A673 (cell line): Measurements from ENCODE around the gene HMG20B. TPM values are rescaled to one million over a fixed set of nuclear protein-coding genes. Genes with fewer than 3 reads are reported as not detected.

ENCODE experiments used
- BruUV-seq: library from RNA; stranded (reverse); fragments of 400-500 nt; replicated peaks from 2 replicates; lab custom pipeline; 2021; lab: Mats Ljungman, UMichigan
- CTCF ChIA-PET: fragments of 300-600 bp; sonication (Branson Sonifier 250); formaldehyde crosslinking; loops from one replicate; lab custom pipeline; 2022; ENCODE audit warnings: antibody characterized with exemption; lab: Charles Lee
- POLR2A ChIA-PET: fragments of 300-600 bp; sonication (Branson Sonifier 250); formaldehyde crosslinking; loops from one replicate; lab custom pipeline; 2022; ENCODE audit warnings: antibody characterized with exemption; ENCODE audit not compliant: low non-redundant PET; lab: Charles Lee
- DNase-seq: peaks from one replicate; pipeline ENCODE4 v3.0.0-alpha.2; 2015; ENCODE audit warnings: low spot score
- H3K27ac ChIP-seq: fragments of 200-600 bp; sonication (generic); 2 replicates; pipeline ENCODE4 v1.5.1; 2016; ENCODE audit warnings: mixed run types, low read depth, mild to moderate bottlenecking, mixed read lengths, antibody characterized with exemption, low read length; ENCODE audit not compliant: poor library complexity, severe bottlenecking
- H3K27me3 ChIP-seq: fragments of 200-600 bp; sonication (generic); replicated peaks from 2 replicates; pipeline ENCODE4 v1.6.1; 2017; ENCODE audit warnings: mixed run types, low read depth, mild to moderate bottlenecking, mixed read lengths, antibody characterized with exemption, low read length; ENCODE audit not compliant: insufficient read depth, poor library complexity
- H3K36me3 ChIP-seq: fragments of 200-600 bp; sonication (generic); 2 replicates; pipeline ENCODE4 v1.6.1; 2016; ENCODE audit warnings: mixed run types, mild to moderate bottlenecking, mixed read lengths, antibody characterized with exemption, low read length; ENCODE audit not compliant: insufficient read depth, poor library complexity, severe bottlenecking
- H3K4me1 ChIP-seq: fragments of 200-600 bp; sonication (generic); 2 replicates; pipeline ENCODE4 v1.6.1; 2017; ENCODE audit warnings: mixed run types, mild to moderate bottlenecking, mixed read lengths, antibody characterized with exemption, low read length; ENCODE audit not compliant: insufficient read depth, poor library complexity, severe bottlenecking
- H3K4me3 ChIP-seq: fragments of 200-600 bp; sonication (generic); 2 replicates; pipeline ENCODE4 v1.5.1; 2016; ENCODE audit warnings: low read depth, mixed run types, mild to moderate bottlenecking, mixed read lengths, low read length; ENCODE audit not compliant: poor library complexity, severe bottlenecking
- H3K9me3 ChIP-seq: fragments of 200-600 bp; sonication (generic); 2 replicates; pipeline ENCODE4 v1.6.1; 2016; ENCODE audit warnings: mixed run types, low read depth, mild to moderate bottlenecking, mixed read lengths, antibody characterized with exemption, low read length; ENCODE audit not compliant: poor library complexity, severe bottlenecking
- CTCF ChIP-seq: fragments of 300-800, 200-600 bp; sonication (generic); conservative IDR thresholded peaks from 2 replicates; pipeline ENCODE4 v1.5.1; 2017; ENCODE audit warnings: low read depth, mild to moderate bottlenecking, antibody characterized with exemption, low read length, moderate library complexity, mixed read lengths
- EZH2 ChIP-seq: fragments of 200-600 bp; sonication (generic); IDR thresholded peaks from 2 replicates; pipeline ENCODE4 v1.6.1; 2017; ENCODE audit warnings: borderline replicate concordance, low read depth, mild to moderate bottlenecking, mixed read lengths, antibody characterized with exemption, low read length; ENCODE audit not compliant: poor library complexity, severe bottlenecking
- intact Hi-C: fragments of 100-400 bp; cut with micrococcal nuclease; formaldehyde crosslinking; loops from one replicate; pipeline ENCODE4 v1.10.0; 2022; ENCODE audit not compliant: unreplicated experiment
- total RNA-seq: library from RNA; stranded (reverse); gene quantifications from 2 replicates; pipeline ENCODE4 v1.2.3, GENCODE V29; 2021

Gene HMG20B
- total RNA-seq, 1 experiment from 2014 or later = 53.9 TPM

GRCh38 chr19:3614858-3615505, 42.2 kb downstream of the HMG20B start:
- DNase-seq = no peak
- no peak overlapping the region for H3K4me3 ChIP-seq
- ChIA-PET POLR2A (no interaction called here), CTCF (no interaction called here)
- H3K4me1 ChIP-seq = no peaks in the 10 kb centered on the region
- H3K27me3 ChIP-seq = no peaks in the 10 kb centered on the region
- no TSS peak for BruUV-seq
- peaks cover 8% of the 10 kb centered on the region for H3K36me3 ChIP-seq
- H3K9me3 ChIP-seq = no peaks in the 10 kb centered on the region
- intact Hi-C loops = loop anchor here (5.0 kb wide), 1 partner anchor 288 kb away; no protein-coding TSS in a partner anchor
- no peak overlapping the region for H3K27ac ChIP-seq
- TF ChIP-seq EZH2 (no peak), CTCF (no peak)

GRCh38 chr19:3615524-3616135, 42.9 kb downstream of the HMG20B start:
- no peaks in the 10 kb centered on the region for H3K27me3 ChIP-seq
- ChIA-PET CTCF (no interaction called here), POLR2A (no interaction called here)
- no peak overlapping the region for H3K27ac ChIP-seq
- DNase-seq = no peak
- intact Hi-C loops = loop anchor here (5.0 kb wide), 1 partner anchor 288 kb away; no protein-coding TSS in a partner anchor
- no peak overlapping the region for H3K4me3 ChIP-seq
- H3K9me3 ChIP-seq = no peaks in the 10 kb centered on the region
- H3K4me1 ChIP-seq = no peaks in the 10 kb centered on the region
- no peak for TF ChIP-seq CTCF
- TF ChIP-seq EZH2 = no peak
- no TSS peak for BruUV-seq
- peaks cover 8% of the 10 kb centered on the region for H3K36me3 ChIP-seq

GRCh38 chr19:3617463-3617862, 44.7 kb downstream of the HMG20B start:
- H3K27me3 ChIP-seq = no peaks in the 10 kb centered on the region
- peaks cover 2% of the 10 kb centered on the region for H3K36me3 ChIP-seq
- DNase-seq = no peak
- no peak overlapping the region for H3K27ac ChIP-seq
- intact Hi-C loops = loop anchor here (5.0 kb wide), 1 partner anchor 290 kb away; no protein-coding TSS in a partner anchor
- no peak overlapping the region for H3K4me3 ChIP-seq
- CTCF ChIA-PET = no interaction called here
- no peaks in the 10 kb centered on the region for H3K4me1 ChIP-seq
- H3K9me3 ChIP-seq = no peaks in the 10 kb centered on the region
- POLR2A ChIA-PET = no interaction called here
- TF ChIP-seq EZH2 (no peak), CTCF (no peak)
- no TSS peak for BruUV-seq
